HCT116 (cell line): ENCODE measurements around the gene ING3. TPM values are rescaled to one million over a fixed set of nuclear protein-coding genes. Genes with fewer than 3 reads are reported as not detected.

Experiments
- ATAC-seq: fragments of 200-7000 bp; cut with Tn5 transposase; 2 replicates; pipeline ENCODE4 v1.9.1; 2020; ENCODE audit warnings: mild to moderate bottlenecking, moderate library complexity
- BruUV-seq: library from RNA; stranded (reverse); fragments of 400-500 nt; replicated peaks from 2 replicates; lab custom pipeline; 2021; lab: Mats Ljungman, UMichigan
- CTCF ChIA-PET: fragments of 300-600 bp; sonication (Branson Sonifier 250); formaldehyde crosslinking; loops from one replicate; lab custom pipeline; 2021; ENCODE audit warnings: antibody characterized with exemption; lab: Charles Lee
- POLR2A ChIA-PET: fragments of 300-600, 350-600 bp; sonication (Branson Sonifier 250); formaldehyde crosslinking; loops from one replicate; lab custom pipeline; 2021; ENCODE audit warnings: antibody characterized with exemption; lab: Charles Lee
- RAD21 ChIA-PET, 2 experiments: fragments of 300-600 bp; sonication (Branson Sonifier 250); formaldehyde crosslinking; loops; one replicate each; lab custom pipeline; 2023; ENCODE audit warnings: low total read pairs in 2 of 2; ENCODE audit not compliant: uncharacterized antibody in 2 of 2, unreplicated experiment in 2 of 2, low non-redundant PET in 1 of 2; lab: Charles Lee
- DNase-seq: peaks from one replicate; pipeline ENCODE4 v3.0.0-alpha.2; 2010; ENCODE audit warnings: low read depth, low spot score
- H2AFZ ChIP-seq: fragments of 200-600 bp; shearing (Covaris generic), sonication (generic); 2 replicates; pipeline ENCODE4 v1.6.1; 2017; ENCODE audit warnings: low read depth, mixed run types, mixed read lengths, antibody characterized with exemption, low read length; ENCODE audit not compliant: poor library complexity, severe bottlenecking
- H3K27ac ChIP-seq: 2 replicates; pipeline ENCODE4 v1.5.1; 2012; ENCODE audit warnings: low read depth, low read length
- H3K27me3 ChIP-seq: fragments of 200-600 bp; sonication (generic); 2 replicates; pipeline ENCODE4 v1.6.1; 2016; ENCODE audit warnings: mixed run types, low read length, mixed read lengths; ENCODE audit not compliant: insufficient read depth
- H3K36me3 ChIP-seq, 2 experiments: fragments of 200-500 bp in 1 of 2; fragments of 200-600 bp in 1 of 2; sonication (Bioruptor generic) in 1 of 2; sonication (generic) in 1 of 2; 2 replicates each; pipeline versions ENCODE4 v1.5.1 to v1.6.1; 2014 to 2016; ENCODE audit warnings: low read length in 2 of 2, inconsistent platforms in 1 of 2, mixed read lengths in 1 of 2, mixed run types in 1 of 2; ENCODE audit not compliant: insufficient read depth in 2 of 2, control insufficient read depth in 1 of 2
- H3K4me1 ChIP-seq, 2 experiments: fragments of 200-600 bp in 1 of 2; sonication (generic) in 1 of 2; 2 replicates each; pipeline versions ENCODE4 v1.5.1 to v1.6.1; 2012 to 2017; ENCODE audit warnings: low read length in 2 of 2, inconsistent platforms in 1 of 2, mild to moderate bottlenecking in 1 of 2, mixed read lengths in 1 of 2, mixed run types in 1 of 2, moderate library complexity in 1 of 2; ENCODE audit not compliant: insufficient read depth in 2 of 2, control insufficient read depth in 1 of 2
- H3K4me2 ChIP-seq: fragments of 200-600 bp; sonication (generic); 2 replicates; pipeline ENCODE4 v1.6.1; 2017; ENCODE audit warnings: mixed run types, low read length, mixed read lengths
- H3K4me3 ChIP-seq, 2 experiments: fragments of 200-600 bp in 1 of 2; sonication (generic) in 1 of 2; replicated peaks in 1 of 2; 2 replicates each; pipeline ENCODE4 v1.5.1; 2011 to 2016; ENCODE audit warnings: low read length in 2 of 2, control low read depth in 1 of 2, low read depth in 1 of 2, mild to moderate bottlenecking in 1 of 2, mixed read lengths in 1 of 2, mixed run types in 1 of 2
- H3K79me2 ChIP-seq: fragments of 200-600 bp; sonication (generic); 2 replicates; pipeline ENCODE4 v1.6.1; 2017; ENCODE audit warnings: mild to moderate bottlenecking, mixed run types, low read length, moderate library complexity, mixed read lengths; ENCODE audit not compliant: insufficient read depth
- H3K9ac ChIP-seq: fragments of 200-600 bp; sonication (generic); 2 replicates; pipeline ENCODE4 v1.6.1; 2016; ENCODE audit warnings: low read length, mixed read lengths
- H3K9me2 ChIP-seq: fragments of 200-600 bp; sonication (generic), shearing (Covaris generic); 2 replicates; pipeline ENCODE4 v1.6.1; 2017; ENCODE audit warnings: mixed run types, mild to moderate bottlenecking, moderate library complexity; ENCODE audit not compliant: insufficient read depth
- H3K9me3 ChIP-seq, 2 experiments: fragments of 200-500 bp in 1 of 2; fragments of 200-600 bp in 1 of 2; sonication (Bioruptor generic) in 1 of 2; sonication (generic) in 1 of 2; 2 replicates each; pipeline ENCODE4 v1.6.1; 2014 to 2017; ENCODE audit warnings: low read length in 2 of 2, mixed read lengths in 2 of 2, inconsistent platforms in 1 of 2, low read depth in 1 of 2, mild to moderate bottlenecking in 1 of 2, mixed run types in 1 of 2, moderate library complexity in 1 of 2; ENCODE audit not compliant: control insufficient read depth in 1 of 2, insufficient read depth in 1 of 2
- H4K20me1 ChIP-seq: fragments of 200-600 bp; sonication (generic), shearing (Covaris generic); 2 replicates; pipeline ENCODE4 v1.6.1; 2017; ENCODE audit warnings: mixed run types, mild to moderate bottlenecking, moderate library complexity; ENCODE audit not compliant: insufficient read depth
- ELF1 ChIP-seq: IDR thresholded peaks from 2 replicates; pipeline ENCODE4 v1.6.1; 2012; ENCODE audit warnings: low read depth, borderline replicate concordance
- EZH2phosphoT487 ChIP-seq: fragments of 200-600 bp; IDR thresholded peaks from 2 replicates; pipeline ENCODE4 v1.6.1; 2018; ENCODE audit warnings: antibody characterized with exemption, borderline replicate concordance
- REST ChIP-seq: IDR thresholded peaks from 2 replicates; pipeline ENCODE4 v1.6.1; 2012; ENCODE audit warnings: low read depth
- SIN3A ChIP-seq: IDR thresholded peaks from 2 replicates; pipeline ENCODE4 v1.6.1; 2012; ENCODE audit warnings: low read depth
- SP1 ChIP-seq: IDR thresholded peaks from 2 replicates; pipeline ENCODE4 v1.6.1; 2012; ENCODE audit warnings: low read depth
- TCF7L2 ChIP-seq: IDR thresholded peaks from 2 replicates; pipeline ENCODE4 v1.7.0; 2011; ENCODE audit warnings: borderline replicate concordance, inconsistent platforms; ENCODE audit not compliant: insufficient read depth, insufficient read length; ENCODE audit errors: extremely low read depth
- ZBTB33 ChIP-seq: IDR thresholded peaks from 2 replicates; pipeline ENCODE4 v1.6.1; 2011; ENCODE audit warnings: mild to moderate bottlenecking, low read length, moderate library complexity; ENCODE audit not compliant: insufficient replicate concordance; ENCODE audit errors: extremely low read depth
- intact Hi-C: fragments of 100-400 bp; cut with micrococcal nuclease; formaldehyde crosslinking; loops from 2 replicates; pipeline ENCODE4 v1.10.0; 2022
- total RNA-seq: library from RNA; stranded (reverse); gene quantifications from one replicate; pipeline ENCODE4 v1.2.1, GENCODE V29; 2021; ENCODE audit not compliant: unreplicated experiment

The ING3 gene
- total RNA-seq, 1 experiment from 2014 or later: 16.2 TPM

DNA sequence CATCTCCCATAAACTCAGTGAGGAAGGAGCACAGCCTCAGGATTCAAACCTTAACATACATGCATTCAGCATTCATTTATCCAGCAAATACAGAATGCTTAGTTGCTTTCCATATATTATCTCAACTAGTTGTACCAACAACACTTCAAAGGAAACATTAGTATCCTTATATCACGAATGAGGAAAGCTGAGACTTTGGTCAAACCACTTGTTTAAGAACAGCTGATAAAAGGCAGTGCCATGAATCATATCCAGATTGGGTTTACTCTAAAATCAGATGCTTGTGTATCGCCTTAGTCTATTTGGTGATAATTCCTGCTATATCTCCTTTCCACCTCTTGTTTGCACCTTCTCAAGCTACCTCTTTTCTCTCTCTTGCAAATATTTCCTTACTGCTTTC is 36.1 kb downstream of the ING3 start:
- Histone ChIP-seq H4K20me1 (no peaks in the 10 kb centered on the region), H3K27ac (no peak overlapping the region), H3K27me3 (no peaks in the 10 kb centered on the region), H3K9me3 (no peaks in the 10 kb centered on the region), H3K4me3 (no peak overlapping the region), H2AFZ (no peak overlapping the region), H3K36me3 (no peaks in the 10 kb centered on the region)
- intact Hi-C loops: loop anchor here (1.0 to 10.0 kb wide), 5 partner anchors 94 to 558 kb away; no protein-coding TSS in a partner anchor
- no TSS peak for BruUV-seq
- ChIA-PET RAD21 (no interaction called here), POLR2A (no interaction called here), CTCF (interaction anchor here (0.6 to 2.9 kb wide), 4 partner anchors 76 to 261 kb away, joined by 3 to 23 read pairs (median 4); no protein-coding TSS in a partner anchor)
- ATAC-seq (no peak), DNase-seq (no peak)
- TF ChIP-seq TCF7L2: no peak
- no peak for TF ChIP-seq SIN3A
- TF ChIP-seq, all 23 proteins: peak for 0
- H3K4me2 ChIP-seq: no peak overlapping the region
- H3K9ac ChIP-seq: no peak overlapping the region
- peaks cover 0 to 15% of the 10 kb centered on the region in 2 experiments; a peak in 1 of 4 replicates for H3K4me1 ChIP-seq
- H3K9me2 ChIP-seq: no peaks in the 10 kb centered on the region
- no peaks in the 10 kb centered on the region for H3K79me2 ChIP-seq

- CTCF ChIA-PET: interaction anchor here (0.6 to 2.9 kb wide), 7 partner anchors 14 to 1007 kb away, joined by 3 to 23 read pairs (median 4); no protein-coding TSS in a partner anchor
- TF ChIP-seq SP1 (no peak), ZBTB33 (no peak), TCF7L2 (no peak), EZH2phosphoT487 (no peak), REST (no peak), ELF1 (no peak)
Measured at GRCh38 chr7:120987280-120987679, 36.7 kb downstream of the ING3 start.

More at GRCh38 chr7:120987280-120987679, 36.7 kb downstream of the ING3 start:
- H2AFZ ChIP-seq: peak overlapping the region; percentile 93
- no peak overlapping the region for H3K27ac ChIP-seq
- peaks cover 0 to 15% of the 10 kb centered on the region in 2 experiments; a peak in 1 of 4 replicates for H3K4me1 ChIP-seq
- H3K4me2 ChIP-seq: peak overlapping the region; percentile 87
- ChIA-PET POLR2A (no interaction called here), RAD21 (interaction anchor here in 1 of 2 experiments (1.7 kb wide), 1 partner anchor 96 kb away, joined by 4 read pairs; no protein-coding TSS in a partner anchor)
- H3K9me2 ChIP-seq: no peaks in the 10 kb centered on the region
- H3K9ac ChIP-seq: no peak overlapping the region
- DNase-seq (no peak), ATAC-seq (no peak)
- H3K4me3 ChIP-seq: peak overlapping the region in 1 of 2 experiments; percentile 60; a peak in 3 of 4 replicates
- H3K79me2 ChIP-seq: no peaks in the 10 kb centered on the region
- no peaks in the 10 kb centered on the region for H4K20me1 ChIP-seq
- no peaks in the 10 kb centered on the region for H3K9me3 ChIP-seq
- intact Hi-C loops: loop anchor here (2.0 to 10.0 kb wide), 4 partner anchors 94 to 558 kb away; no protein-coding TSS in a partner anchor
- H3K27me3 ChIP-seq: no peaks in the 10 kb centered on the region
- BruUV-seq: no TSS peak
- no peaks in the 10 kb centered on the region for H3K36me3 ChIP-seq
